RWPE1 (cell line): ENCODE measurements around the gene NRARP.
A peak's percentile ranks its signal among the peaks of the same experiment; 100 is the strongest.

ENCODE experiments used
- CTCF ChIA-PET: fragments of 350-600 bp; sonication (Branson Sonifier 250); formaldehyde crosslinking; extraction: SDS; loops from one replicate; lab custom pipeline; 2021; lab: Yijun Ruan, JAX
- POLR2A ChIA-PET: fragments of 400-600 bp; formaldehyde crosslinking; extraction: SDS; loops from one replicate; lab custom pipeline; 2020; ENCODE audit warnings: antibody characterized with exemption; ENCODE audit not compliant: low non-redundant PET; lab: Yijun Ruan, JAX
- DNase-seq: peaks from one replicate; pipeline ENCODE4 v3.0.0; 2012; ENCODE audit warnings: low spot score
- H3K27ac ChIP-seq: fragments of 450-650 bp; 2 replicates; pipeline ENCODE4 v1.5.1; 2017
- TF ChIP-seq, protein P1 (sequence below): fragments of 450-650 bp; conservative IDR thresholded peaks from 2 replicates; pipeline ENCODE4 v1.5.1; 2017; ENCODE audit warnings: low read depth, mild to moderate bottlenecking

NRARP gene, protein sequence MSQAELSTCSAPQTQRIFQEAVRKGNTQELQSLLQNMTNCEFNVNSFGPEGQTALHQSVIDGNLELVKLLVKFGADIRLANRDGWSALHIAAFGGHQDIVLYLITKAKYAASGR

DNA sequence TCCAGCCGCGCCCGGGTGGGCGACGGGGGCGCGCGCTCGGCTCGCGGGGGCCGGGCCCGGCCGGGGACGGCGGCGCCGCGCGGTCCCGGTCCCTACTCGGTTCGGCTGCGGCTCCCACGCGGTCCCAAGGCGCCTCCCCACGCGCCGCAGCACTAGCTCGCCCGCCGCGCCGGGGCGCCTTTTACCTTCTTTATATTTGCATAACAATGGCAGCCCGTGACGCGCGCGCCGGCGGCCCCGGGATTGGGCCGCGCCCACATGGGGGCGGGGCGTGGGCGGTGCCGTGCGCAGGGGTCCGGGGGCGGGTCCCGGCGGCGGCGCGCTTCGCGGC, at the start of gene NRARP:
NRARP (minus strand) TSS at position 154 of the 331 bp plus-strand sequence. CDS start 343 bp downstream, outside the sequence.
- POLR2A ChIA-PET = interaction anchor here (0.5 to 1.4 kb wide), 8 partner anchors 11 to 207 kb away, joined by 3 to 7 read pairs (median 3); no protein-coding TSS in a partner anchor
- H3K27ac ChIP-seq = peak within 1 kb of the TSS; percentile 92
- TF ChIP-seq, protein P1, sequence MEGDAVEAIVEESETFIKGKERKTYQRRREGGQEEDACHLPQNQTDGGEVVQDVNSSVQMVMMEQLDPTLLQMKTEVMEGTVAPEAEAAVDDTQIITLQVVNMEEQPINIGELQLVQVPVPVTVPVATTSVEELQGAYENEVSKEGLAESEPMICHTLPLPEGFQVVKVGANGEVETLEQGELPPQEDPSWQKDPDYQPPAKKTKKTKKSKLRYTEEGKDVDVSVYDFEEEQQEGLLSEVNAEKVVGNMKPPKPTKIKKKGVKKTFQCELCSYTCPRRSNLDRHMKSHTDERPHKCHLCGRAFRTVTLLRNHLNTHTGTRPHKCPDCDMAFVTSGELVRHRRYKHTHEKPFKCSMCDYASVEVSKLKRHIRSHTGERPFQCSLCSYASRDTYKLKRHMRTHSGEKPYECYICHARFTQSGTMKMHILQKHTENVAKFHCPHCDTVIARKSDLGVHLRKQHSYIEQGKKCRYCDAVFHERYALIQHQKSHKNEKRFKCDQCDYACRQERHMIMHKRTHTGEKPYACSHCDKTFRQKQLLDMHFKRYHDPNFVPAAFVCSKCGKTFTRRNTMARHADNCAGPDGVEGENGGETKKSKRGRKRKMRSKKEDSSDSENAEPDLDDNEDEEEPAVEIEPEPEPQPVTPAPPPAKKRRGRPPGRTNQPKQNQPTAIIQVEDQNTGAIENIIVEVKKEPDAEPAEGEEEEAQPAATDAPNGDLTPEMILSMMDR = no peak
- DNase-seq = peak; percentile 95
- CTCF ChIA-PET = interaction anchor here (0.5 to 2.8 kb wide), 26 partner anchors 8 to 309 kb away, joined by 3 to 13 read pairs (median 4); partner anchors contain the start of genes EXD3 and TOR4A

- POLR2A ChIA-PET = no interaction called here
- no peak for DNase-seq
- CTCF ChIA-PET = interaction anchor here (0.5 to 0.6 kb wide), 2 partner anchors 37 to 339 kb away, joined by 5 to 7 read pairs; no protein-coding TSS in a partner anchor
- no peak overlapping the region for H3K27ac ChIP-seq
- TF ChIP-seq, protein P1 = no peak
These were observed 48.9 kb upstream of the NRARP start for GRCh38 chr9:137350696-137351584.

- TF ChIP-seq, protein P1 = no peak
- ChIA-PET CTCF (no interaction called here), POLR2A (no interaction called here)
- DNase-seq = no peak
- H3K27ac ChIP-seq = no peak overlapping the region
These were observed 47.5 kb upstream of the NRARP start for GRCh38 chr9:137349471-137350033.

GRCh38 chr9:137348769-137349470, 46.8 kb upstream of the NRARP start:
- POLR2A ChIA-PET = no interaction called here
- CTCF ChIA-PET = no interaction called here
- no peak for DNase-seq
- TF ChIP-seq, protein P1 = no peak
- no peak overlapping the region for H3K27ac ChIP-seq

GRCh38 chr9:137347928-137348327, 45.9 kb upstream of the NRARP start:
- TF ChIP-seq, protein P1 = no peak
- no peak for DNase-seq
- ChIA-PET POLR2A (no interaction called here), CTCF (no interaction called here)
- no peak overlapping the region for H3K27ac ChIP-seq

DNA sequence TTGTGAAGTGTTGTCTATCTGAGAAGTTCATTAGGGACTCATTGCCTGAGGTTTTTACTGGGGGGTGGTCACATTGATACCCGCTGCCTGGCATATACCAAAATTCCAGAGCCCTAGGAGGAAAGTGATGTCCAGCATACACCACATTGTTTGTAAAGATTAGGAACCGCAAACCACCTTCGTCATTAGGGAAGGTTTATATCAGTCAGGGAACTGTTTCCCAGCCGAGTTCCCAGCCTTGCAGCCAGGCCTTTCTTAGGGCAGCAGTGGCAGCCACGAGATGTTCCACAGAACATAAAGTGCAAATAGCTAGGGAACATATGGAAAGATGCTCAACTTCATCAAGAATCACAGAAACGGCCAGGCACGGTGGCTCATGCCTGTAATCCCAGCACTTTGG, 40.4 kb upstream of the NRARP start:
- POLR2A ChIA-PET = no interaction called here
- CTCF ChIA-PET = no interaction called here
- no peak overlapping the region for H3K27ac ChIP-seq
- DNase-seq = no peak
- TF ChIP-seq, protein P1 = no peak
